GM23338 (cell line): ENCODE results near the gene ZNF823.

Experiments used
- EZH2 ChIP-seq: fragments of 200-600 bp; sonication (generic); IDR thresholded peaks from one replicate; pipeline ENCODE4 v1.8.0; 2017; ENCODE audit warnings: antibody characterized with exemption, mild to moderate bottlenecking, low read depth; ENCODE audit not compliant: unreplicated experiment
- EZH2phosphoT487 ChIP-seq: fragments of 200-600 bp; sonication (generic); IDR thresholded peaks from one replicate; pipeline ENCODE4 v1.8.1; 2018; ENCODE audit warnings: antibody characterized with exemption; ENCODE audit not compliant: unreplicated experiment
- POLR2AphosphoS5 ChIP-seq: IDR thresholded peaks from 2 replicates; pipeline ENCODE4 v1.6.1; 2016; ENCODE audit warnings: antibody characterized with exemption, low read depth
- TF ChIP-seq, protein P1 (sequence below), 2 experiments: fragments of 200-600 bp in 1 of 2; sonication (generic) in 1 of 2; conservative IDR thresholded peaks; 2 replicates each; pipeline versions ENCODE4 v1.5.1 to v1.6.1; 2016 to 2017; ENCODE audit warnings: antibody characterized with exemption in 2 of 2, low read depth in 2 of 2, mild to moderate bottlenecking in 2 of 2, moderate library complexity in 1 of 2
- TF ChIP-seq, protein P2 (sequence below): IDR thresholded peaks from one replicate; pipeline ENCODE4 v1.6.1; 2018; ENCODE audit warnings: antibody characterized with exemption; ENCODE audit not compliant: unreplicated experiment

DNA sequence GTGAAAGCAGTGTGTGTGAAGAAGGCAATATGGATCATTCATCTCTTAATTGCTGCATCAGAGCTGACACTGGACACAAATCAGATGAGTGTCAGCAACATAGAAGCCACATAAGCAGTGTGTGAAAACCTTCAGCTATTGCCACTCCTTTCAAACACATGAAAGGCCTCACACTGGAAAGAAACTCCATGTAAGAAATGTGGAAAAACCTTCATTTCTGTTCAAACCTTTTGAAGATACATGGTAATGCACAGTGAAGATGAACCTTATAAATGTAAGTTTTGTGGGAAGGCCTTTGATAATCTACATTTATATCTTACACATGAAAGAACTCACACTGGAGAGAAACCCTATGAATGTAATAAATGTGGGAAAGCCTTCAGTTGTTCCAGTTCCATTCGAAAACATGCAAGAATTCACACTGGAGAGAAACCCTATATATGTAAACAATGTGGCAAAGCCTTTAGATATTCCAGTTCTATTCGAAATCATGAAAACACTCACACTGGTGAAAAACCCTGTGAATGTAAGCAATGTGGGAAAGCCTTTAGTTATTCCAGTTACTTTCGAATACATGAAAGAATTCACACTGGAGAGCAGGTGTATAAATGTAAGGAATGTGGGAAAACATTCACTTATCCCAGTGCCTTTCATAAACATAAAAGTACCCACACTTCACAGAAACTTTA lies 53.6 kb downstream of the ZNF823 start:
- TF ChIP-seq, protein P1, sequence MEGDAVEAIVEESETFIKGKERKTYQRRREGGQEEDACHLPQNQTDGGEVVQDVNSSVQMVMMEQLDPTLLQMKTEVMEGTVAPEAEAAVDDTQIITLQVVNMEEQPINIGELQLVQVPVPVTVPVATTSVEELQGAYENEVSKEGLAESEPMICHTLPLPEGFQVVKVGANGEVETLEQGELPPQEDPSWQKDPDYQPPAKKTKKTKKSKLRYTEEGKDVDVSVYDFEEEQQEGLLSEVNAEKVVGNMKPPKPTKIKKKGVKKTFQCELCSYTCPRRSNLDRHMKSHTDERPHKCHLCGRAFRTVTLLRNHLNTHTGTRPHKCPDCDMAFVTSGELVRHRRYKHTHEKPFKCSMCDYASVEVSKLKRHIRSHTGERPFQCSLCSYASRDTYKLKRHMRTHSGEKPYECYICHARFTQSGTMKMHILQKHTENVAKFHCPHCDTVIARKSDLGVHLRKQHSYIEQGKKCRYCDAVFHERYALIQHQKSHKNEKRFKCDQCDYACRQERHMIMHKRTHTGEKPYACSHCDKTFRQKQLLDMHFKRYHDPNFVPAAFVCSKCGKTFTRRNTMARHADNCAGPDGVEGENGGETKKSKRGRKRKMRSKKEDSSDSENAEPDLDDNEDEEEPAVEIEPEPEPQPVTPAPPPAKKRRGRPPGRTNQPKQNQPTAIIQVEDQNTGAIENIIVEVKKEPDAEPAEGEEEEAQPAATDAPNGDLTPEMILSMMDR (conservative IDR thresholded peaks at IDR 0.05; ENCODE audit: low read depth in 2 of 2), result no peak
- TF ChIP-seq POLR2AphosphoS5 (no peak), EZH2 (no peak), EZH2phosphoT487 (no peak)
- TF ChIP-seq, protein P2, sequence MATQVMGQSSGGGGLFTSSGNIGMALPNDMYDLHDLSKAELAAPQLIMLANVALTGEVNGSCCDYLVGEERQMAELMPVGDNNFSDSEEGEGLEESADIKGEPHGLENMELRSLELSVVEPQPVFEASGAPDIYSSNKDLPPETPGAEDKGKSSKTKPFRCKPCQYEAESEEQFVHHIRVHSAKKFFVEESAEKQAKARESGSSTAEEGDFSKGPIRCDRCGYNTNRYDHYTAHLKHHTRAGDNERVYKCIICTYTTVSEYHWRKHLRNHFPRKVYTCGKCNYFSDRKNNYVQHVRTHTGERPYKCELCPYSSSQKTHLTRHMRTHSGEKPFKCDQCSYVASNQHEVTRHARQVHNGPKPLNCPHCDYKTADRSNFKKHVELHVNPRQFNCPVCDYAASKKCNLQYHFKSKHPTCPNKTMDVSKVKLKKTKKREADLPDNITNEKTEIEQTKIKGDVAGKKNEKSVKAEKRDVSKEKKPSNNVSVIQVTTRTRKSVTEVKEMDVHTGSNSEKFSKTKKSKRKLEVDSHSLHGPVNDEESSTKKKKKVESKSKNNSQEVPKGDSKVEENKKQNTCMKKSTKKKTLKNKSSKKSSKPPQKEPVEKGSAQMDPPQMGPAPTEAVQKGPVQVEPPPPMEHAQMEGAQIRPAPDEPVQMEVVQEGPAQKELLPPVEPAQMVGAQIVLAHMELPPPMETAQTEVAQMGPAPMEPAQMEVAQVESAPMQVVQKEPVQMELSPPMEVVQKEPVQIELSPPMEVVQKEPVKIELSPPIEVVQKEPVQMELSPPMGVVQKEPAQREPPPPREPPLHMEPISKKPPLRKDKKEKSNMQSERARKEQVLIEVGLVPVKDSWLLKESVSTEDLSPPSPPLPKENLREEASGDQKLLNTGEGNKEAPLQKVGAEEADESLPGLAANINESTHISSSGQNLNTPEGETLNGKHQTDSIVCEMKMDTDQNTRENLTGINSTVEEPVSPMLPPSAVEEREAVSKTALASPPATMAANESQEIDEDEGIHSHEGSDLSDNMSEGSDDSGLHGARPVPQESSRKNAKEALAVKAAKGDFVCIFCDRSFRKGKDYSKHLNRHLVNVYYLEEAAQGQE, result no peak
